Right cardiac atrium (tissue), 5 donors: ENCODE measurements around the gene IL17RA. TPM values are rescaled to one million over a fixed set of nuclear protein-coding genes. Genes with fewer than 3 reads are reported as not detected.
A peak's percentile ranks its signal among the peaks of the same experiment; 100 is the strongest.
"Not testable (repeated sequence)": the region's sequence is repeated elsewhere in the genome, so short reads cannot be mapped to it uniquely, and the experiment has no call there.

Experiments
- ATAC-seq, 2 donors: fragments of 200-7000 bp; cut with Tn5 transposase; one replicate each; pipeline versions ENCODE4 v1.8.0 to v1.9.1; 2020; ENCODE audit warnings: moderate library complexity in 2 of 2, mild to moderate bottlenecking in 1 of 2
- DNase-seq, 3 donors: peaks; one replicate each; pipeline ENCODE4 v3.0.0-alpha.2; 2020
- H3K27ac ChIP-seq: one replicate; pipeline ENCODE4 v1.5.1; 2013; ENCODE audit warnings: mild to moderate bottlenecking, low read length, control low read depth, moderate library complexity
- H3K27me3 ChIP-seq: one replicate; pipeline ENCODE4 v1.6.1; 2013; ENCODE audit not compliant: control insufficient read depth, insufficient read depth
- H3K4me1 ChIP-seq: one replicate; pipeline ENCODE4 v1.6.1; 2013; ENCODE audit warnings: low read length; ENCODE audit not compliant: control insufficient read depth, insufficient read depth
- H3K4me3 ChIP-seq: one replicate; pipeline ENCODE4 v1.5.1; 2013; ENCODE audit warnings: low read length, control low read depth
- H3K9me3 ChIP-seq: one replicate; pipeline ENCODE4 v1.6.1; 2013; ENCODE audit warnings: low read length; ENCODE audit not compliant: control insufficient read depth
- WGBS: extraction: QIAGEN DNeasy Blood & Tissue Kit; methylation state at CpG from one replicate; pipeline ENCODE4 v1.1.7; 2013; 5-methylcytosine and 5-hydroxymethylcytosine counted together
- intact Hi-C, 4 donors: fragments of 100-400 bp; cut with DNase I; formaldehyde crosslinking; loops; one replicate each; pipeline versions ENCODE4 v1.11.0 to v1.14.0; 2022 to 2023
- polyA plus RNA-seq: library from polyadenylated mRNA; stranded (reverse); fragments of 200-250 nt; gene quantifications from one replicate; pipeline ENCODE4 v1.2.3, GENCODE V29; 2013
- total RNA-seq, 4 donors: library from RNA; stranded (reverse); fragmentation: NEBNext Ultra II Directional; extraction: Animal tissue kit (Norgen Biotek cat#: 25700); gene quantifications; one replicate each; pipeline ENCODE4 v1.2.1, GENCODE V29; 2021
- donor health status: healthy with polysubstance abuse.
- donor health status: DM: no; HTN: yes; CAD: no.
- donor health status: DM: no; HTN: no; CAD: no.
- donor health status: DM: no; HTN: yes; CAD: no; lungs with severe emphysema.
- donor health status: DM: yes; HTN: yes; CAD: no.

IL17RA gene
- total and polyA plus RNA-seq, 5 donors = 4.6 to 13.4 (median 11.8) TPM

DNA sequence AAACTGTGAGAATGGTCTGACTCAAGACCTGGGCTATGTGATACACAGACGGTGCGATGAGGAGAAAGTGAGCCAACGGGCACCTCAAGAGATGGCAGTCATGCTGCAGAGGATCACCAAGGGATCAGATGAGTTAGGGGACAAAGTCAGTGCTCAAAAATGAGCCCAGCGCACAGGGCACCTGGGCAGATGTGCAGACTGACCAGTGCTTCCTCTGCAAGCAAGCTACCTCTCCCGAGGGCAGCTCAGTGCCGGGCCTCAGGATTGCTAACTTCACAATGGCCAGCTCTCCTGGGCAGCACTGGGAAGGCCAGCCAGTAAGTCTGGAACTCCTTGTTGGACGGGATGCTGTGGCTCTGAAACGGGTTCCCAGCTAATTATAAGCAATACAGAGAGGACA lies 59.0 kb downstream of the IL17RA start:
- no peaks in the 10 kb centered on the region for H3K4me1 ChIP-seq
- no peak for DNase-seq
- H3K27ac ChIP-seq = no peak overlapping the region
- H3K4me3 ChIP-seq = no peak overlapping the region
- 84% methylated on average over 8 of the region's 8 CpGs for WGBS
- intact Hi-C loops = no loop called here
- no peaks in the 10 kb centered on the region for H3K27me3 ChIP-seq
- ATAC-seq = no peak
- H3K9me3 ChIP-seq = no peaks in the 10 kb centered on the region

DNA sequence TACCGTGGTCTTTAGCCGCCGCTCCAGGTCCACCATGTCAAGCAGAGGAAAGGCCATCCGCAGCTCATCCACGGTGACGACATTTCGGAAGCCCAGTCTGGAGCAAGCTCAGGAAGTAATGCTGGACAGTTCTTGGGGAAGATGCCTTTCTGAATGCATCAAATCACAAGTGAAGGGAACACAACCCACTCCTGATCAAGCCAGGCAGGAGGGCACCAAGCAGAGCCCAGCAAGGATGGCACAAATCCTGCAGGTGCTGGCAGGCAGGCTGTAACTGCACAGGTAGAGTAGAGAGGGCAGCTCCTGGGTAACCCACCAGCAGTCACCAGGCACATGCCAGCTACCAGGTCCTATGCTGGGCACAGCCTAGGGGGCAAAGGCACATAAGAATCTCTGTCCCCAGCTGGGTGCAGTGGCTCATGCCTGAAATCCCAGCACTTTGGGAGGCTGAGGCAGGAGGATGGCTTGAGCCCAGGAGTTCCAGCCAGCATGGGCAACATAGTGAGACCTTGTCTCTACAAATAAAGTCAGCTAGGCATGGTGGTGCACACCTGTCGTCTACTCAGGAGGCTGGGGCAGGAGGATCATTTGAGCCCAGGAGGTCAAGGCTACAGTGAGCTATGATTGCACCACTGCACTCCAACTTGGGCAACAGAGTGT lies 60.4 kb downstream of the IL17RA start:
- no peak overlapping the region for H3K27ac ChIP-seq
- intact Hi-C loops = no loop called here
- H3K27me3 ChIP-seq = no peaks in the 10 kb centered on the region
- H3K4me3 ChIP-seq = no peak overlapping the region
- ATAC-seq (no peak), DNase-seq (no peak)
- H3K4me1 ChIP-seq = no peaks in the 10 kb centered on the region
- 93% methylated on average over 8 of the region's 8 CpGs for WGBS
- no peaks in the 10 kb centered on the region for H3K9me3 ChIP-seq

DNA sequence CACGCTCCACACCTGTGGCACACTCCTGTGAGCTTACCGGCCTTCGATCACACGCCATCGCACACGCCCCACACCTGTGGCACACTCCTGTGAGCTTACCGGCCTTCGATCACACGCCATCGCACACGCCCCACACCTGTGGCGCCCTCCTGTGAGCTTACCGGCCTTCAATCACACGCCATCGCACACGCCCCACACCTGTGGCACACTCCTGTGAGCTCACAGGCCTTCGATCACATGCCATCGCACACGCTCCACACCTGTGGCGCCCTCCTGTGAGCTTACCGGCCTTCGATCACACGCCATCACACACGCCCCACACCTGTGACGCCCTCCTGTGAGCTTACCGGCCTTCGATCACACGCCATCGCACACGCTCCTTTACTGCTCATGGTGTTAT lies 62.7 kb downstream of the IL17RA start:
- H3K27me3 ChIP-seq, H3K9me3 ChIP-seq, intact Hi-C loops, H3K4me3 ChIP-seq, ATAC-seq, H3K4me1 ChIP-seq, H3K27ac ChIP-seq, DNase-seq: not testable (repeated sequence)
- WGBS = 98% methylated on average over 30 of the region's 30 CpGs

DNA sequence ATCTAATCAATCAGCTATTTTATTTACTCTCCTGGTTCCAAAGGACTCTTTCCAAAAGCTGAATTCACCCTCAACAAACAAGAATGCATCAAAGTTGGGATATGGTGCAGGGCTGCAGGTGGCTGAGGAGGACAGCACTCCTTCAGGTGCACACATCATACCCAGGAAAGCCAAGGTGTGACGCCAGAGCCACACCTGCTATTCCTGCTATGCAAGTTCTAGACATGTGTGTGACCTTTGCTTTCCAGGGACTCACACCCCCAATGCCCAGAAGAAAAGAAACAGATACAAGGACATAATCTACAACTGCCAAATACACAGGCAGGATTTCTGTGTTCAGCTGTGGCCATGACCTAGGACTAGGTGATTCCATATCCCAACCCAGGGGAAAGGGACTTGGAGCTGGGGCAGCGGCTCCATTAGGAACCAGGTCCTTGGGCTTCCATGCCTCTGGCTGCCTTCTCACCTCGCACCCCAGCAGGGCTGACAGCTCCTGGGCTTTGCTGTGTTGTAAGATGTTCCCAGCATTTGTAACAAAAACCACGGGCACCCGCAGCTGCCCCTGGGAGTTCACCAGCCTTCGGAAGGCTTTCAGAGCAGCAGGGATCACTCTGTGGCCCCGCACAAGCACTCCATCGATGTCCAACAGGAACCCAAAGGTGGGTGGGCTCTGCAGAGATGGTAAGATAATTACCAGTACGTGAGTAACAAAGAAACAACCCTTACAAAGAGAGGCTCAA lies 64.4 kb downstream of the IL17RA start:
- intact Hi-C loops = no loop called here
- whole genome bisulfite sequencing = 82% methylated on average over 9 of the region's 9 CpGs
- no peak for DNase-seq

GRCh38 chr22:17152340-17152739 lies 67.5 kb downstream of the IL17RA start:
- intact Hi-C loops = no loop called here
- ATAC-seq (peak in 1 of 2 donors; percentile 38), DNase-seq (no peak)
- H3K4me3 ChIP-seq = no peak overlapping the region
- H3K4me1 ChIP-seq = peaks cover 3% of the 10 kb centered on the region
- 82% methylated on average over 6 of the region's 6 CpGs for WGBS
- H3K27me3 ChIP-seq = no peaks in the 10 kb centered on the region
- no peaks in the 10 kb centered on the region for H3K9me3 ChIP-seq
- no peak overlapping the region for H3K27ac ChIP-seq

More for the DNA sequence above, 64.4 kb downstream of the IL17RA start:
- Histone ChIP-seq H3K27ac (no peak overlapping the region), H3K27me3 (no peaks in the 10 kb centered on the region), H3K4me1 (peaks cover 3% of the 10 kb centered on the region), H3K4me3 (no peak overlapping the region), H3K9me3 (no peaks in the 10 kb centered on the region)
- no peak for ATAC-seq

DNA sequence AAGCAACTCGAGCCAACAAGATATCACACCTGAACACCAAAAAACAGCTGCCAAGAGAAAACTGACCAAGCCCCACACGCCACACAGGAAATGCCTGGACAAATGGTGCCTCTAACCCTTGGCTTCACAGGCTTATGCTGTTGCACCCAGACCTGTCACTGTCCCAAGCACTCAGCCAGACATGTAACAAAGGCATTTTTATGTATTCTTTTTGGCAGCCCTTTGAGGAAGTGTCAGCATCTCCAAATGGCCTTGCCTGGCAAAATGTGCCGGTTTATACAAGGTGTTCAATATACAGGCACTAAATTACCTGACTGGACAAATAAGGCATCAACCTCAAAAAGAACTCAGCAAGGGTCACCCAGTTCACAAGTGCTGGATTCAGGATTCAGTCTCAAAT lies 68.2 kb downstream of the IL17RA start:
- Histone ChIP-seq H3K4me3 (no peak overlapping the region), H3K9me3 (no peaks in the 10 kb centered on the region), H3K27ac (no peak overlapping the region), H3K4me1 (peaks cover 3% of the 10 kb centered on the region), H3K27me3 (no peaks in the 10 kb centered on the region)
- intact Hi-C loops = no loop called here
- WGBS = 58% methylated on average over 3 of the region's 3 CpGs
- ATAC-seq = peak in 1 of 2 donors; percentile 31
- DNase-seq = no peak

DNA sequence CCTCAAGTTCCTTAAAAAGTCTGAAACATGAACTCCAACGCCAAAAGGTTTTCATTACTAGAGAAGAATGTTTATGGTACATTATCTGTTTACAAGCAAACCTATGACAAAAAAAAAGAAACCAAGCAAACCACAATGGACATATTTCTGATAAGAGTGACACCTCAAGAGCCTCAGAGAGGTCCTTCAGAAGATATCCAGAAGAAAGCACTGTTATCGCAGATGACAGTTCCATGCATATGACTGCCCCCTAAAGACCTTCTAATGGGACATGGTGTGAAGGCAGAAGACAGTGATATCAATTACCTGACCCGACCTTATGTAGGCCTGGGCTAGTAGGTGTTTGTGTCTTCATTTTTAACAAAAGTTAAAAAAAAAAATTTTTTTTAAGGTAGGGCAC lies 71.1 kb downstream of the IL17RA start:
- H3K9me3 ChIP-seq = no peaks in the 10 kb centered on the region
- H3K4me3 ChIP-seq = no peak overlapping the region
- intact Hi-C loops = no loop called here
- no peaks in the 10 kb centered on the region for H3K27me3 ChIP-seq
- DNase-seq = no peak
- no peak overlapping the region for H3K27ac ChIP-seq
- WGBS = 79% methylated on average over 3 of the region's 3 CpGs
- H3K4me1 ChIP-seq = peaks cover 5% of the 10 kb centered on the region
- no peak for ATAC-seq

DNA sequence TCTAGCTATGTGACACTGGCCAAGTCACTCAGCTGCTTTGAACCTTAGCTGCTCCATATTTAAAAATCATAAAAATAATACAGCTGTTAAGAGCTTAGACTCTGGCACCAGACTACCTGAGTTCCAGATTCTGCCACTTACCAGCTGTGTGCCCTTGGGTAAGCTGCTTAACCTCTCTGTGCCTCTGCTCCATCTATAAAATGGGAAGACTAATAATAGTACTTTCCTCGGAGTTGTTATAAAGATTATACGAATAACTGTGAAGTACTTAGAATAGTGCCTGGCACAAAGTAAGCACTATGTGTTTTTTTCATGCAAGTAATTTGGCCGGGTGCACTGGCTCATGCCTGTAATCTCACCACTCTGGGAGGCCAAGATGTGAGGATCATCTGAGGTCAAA lies 72.9 kb downstream of the IL17RA start:
- Histone ChIP-seq H3K9me3 (no peaks in the 10 kb centered on the region), H3K4me1 (peaks cover 5% of the 10 kb centered on the region), H3K27me3 (no peaks in the 10 kb centered on the region), H3K27ac (peak overlapping the region; percentile 13), H3K4me3 (no peak overlapping the region)
- ATAC-seq (no peak), DNase-seq (no peak)
- WGBS = 66% methylated on average over 3 of the region's 3 CpGs
- intact Hi-C loops = no loop called here

DNA sequence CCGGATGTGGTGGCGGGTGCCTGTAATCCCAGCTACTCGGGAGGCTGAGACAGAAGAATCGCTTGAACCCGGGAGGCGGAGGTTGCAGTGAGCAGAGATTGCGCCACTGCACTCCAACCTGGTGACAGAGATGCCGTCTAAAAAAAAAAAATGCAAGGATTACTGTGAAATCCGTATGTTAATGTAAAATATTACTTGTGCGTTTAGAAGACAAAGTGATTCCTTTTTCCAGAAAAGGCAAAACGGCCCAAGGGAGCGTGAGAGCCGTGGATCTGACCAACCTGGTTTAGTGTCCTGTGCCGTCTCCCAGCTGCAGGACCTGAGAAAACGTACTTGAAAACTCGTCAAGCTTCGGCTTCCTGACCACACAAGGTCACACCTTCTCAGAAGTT lies 73.4 kb downstream of the IL17RA start:
- H3K9me3 ChIP-seq = no peaks in the 10 kb centered on the region
- DNase-seq = no peak
- peaks cover 2% of the 10 kb centered on the region for H3K4me1 ChIP-seq
- peak overlapping the region; percentile 93 for H3K27ac ChIP-seq
- peak overlapping the region; percentile 56 for H3K4me3 ChIP-seq
- intact Hi-C loops = no loop called here
- no peaks in the 10 kb centered on the region for H3K27me3 ChIP-seq
- 45% methylated on average over 17 of the region's 17 CpGs for WGBS
- no peak for ATAC-seq

GRCh38 chr22:17158568-17159503 lies 74.0 kb downstream of the IL17RA start, which contains the start of gene HDHD5:
TSS of gene HDHD5 (minus strand) at chr22:17159277. CDS start at chr22:17159251, 26 bp downstream.
- under 1% methylated on average over 114 of the region's 114 CpGs for WGBS
- Histone ChIP-seq H3K4me1 (peaks cover 2% of the 10 kb centered on the region), H3K27ac (peak within 1 kb of the TSS; percentile 93), H3K9me3 (no peaks in the 10 kb centered on the region), H3K4me3 (peak within 1 kb of the TSS; percentile 56), H3K27me3 (no peaks in the 10 kb centered on the region)
- intact Hi-C loops = no loop called here
- DNase-seq (peak; percentile 93 to 98 (median 97)), ATAC-seq (peak; percentile 91 to 94)
